COLO668 (cell line): ENCODE data around the gene PCYT2.

Source experiments
- DNase-seq: peaks from one replicate; lab custom pipeline; 2025; ENCODE audit not compliant: unreplicated experiment; lab: John Stamatoyannopoulos, UW

PCYT2 gene

GRCh38 chr17:81858967-81859905 is 52.0 kb downstream of the PCYT2 start:
- peak; percentile 12 for DNase-seq

DNA sequence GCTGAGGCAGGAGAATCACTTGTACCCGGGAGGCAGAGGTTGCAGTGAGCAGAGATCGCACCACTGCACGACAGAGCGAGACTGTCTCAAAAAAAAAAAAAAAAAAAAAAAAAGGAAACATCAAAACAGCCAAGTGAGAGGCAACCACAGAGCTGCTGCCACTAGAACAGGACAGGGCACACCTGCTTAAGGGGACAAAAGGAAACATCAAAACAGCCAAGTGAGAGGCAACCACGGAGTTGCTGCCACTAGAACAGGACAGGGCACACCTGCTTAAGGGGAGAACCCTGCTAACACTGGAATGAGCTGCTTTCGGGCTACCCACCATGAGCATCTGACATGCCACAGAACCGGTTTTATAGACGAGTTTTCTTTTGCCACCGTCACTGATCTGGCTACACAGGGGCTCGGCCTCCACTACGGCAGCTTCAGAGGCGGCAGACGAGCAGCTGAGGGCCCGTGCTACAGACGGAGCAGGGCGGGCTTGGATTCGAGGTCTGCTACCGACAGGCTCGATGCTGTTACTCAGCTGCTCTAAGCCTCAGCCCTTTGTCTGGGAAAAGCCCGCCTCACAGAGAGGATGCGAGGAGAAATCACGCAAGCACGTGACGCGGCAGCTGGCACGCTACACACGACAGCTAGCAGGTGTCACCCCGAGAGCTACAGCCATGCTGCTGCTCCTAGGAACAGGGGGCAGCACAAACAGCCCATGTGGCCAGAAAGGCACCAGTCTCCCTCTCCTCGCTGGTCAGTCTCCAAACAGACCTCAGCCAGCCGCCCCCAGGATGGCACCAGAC is 52.8 kb downstream of the PCYT2 start:
- DNase-seq: peak; percentile 72

DNA sequence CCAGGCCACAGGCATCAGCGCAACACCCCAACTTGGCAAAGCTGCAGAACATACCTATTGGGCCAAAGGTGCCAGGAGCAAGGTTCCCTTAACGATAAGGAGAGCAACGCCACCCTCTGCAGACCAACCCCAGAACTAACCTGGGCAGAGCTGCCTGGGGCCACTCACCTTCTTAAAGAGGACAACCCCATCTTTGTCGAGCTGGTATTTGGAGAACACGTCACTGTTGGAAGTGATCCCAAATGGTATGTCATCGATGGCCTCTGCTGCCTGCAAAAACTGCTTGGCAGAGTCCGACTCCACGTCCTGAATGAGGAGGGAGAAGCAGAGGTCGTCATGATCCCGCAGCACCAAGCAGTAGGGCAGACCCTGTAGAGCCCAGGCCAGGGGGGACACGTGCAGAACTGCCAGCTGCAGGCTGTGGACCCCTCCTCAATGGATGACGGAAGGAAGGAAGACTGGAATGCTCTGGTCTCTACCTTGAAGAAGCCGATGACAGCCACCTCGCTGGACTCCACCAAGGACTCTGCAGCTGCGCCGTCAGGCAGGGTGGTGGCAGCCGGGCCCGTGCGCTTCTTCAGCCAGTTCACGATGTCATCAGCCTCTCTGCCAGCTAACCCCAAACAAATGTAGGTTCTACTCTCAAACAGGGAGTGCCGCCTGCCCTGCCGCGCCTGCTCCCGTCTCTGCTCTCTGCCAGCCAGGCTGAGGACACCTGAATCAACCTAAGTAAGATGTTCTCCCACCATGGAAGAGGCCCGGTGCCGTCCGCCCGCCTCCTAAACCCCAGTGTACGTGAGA is 56.0 kb downstream of the PCYT2 start:
- DNase-seq: peak; percentile 8

DNA sequence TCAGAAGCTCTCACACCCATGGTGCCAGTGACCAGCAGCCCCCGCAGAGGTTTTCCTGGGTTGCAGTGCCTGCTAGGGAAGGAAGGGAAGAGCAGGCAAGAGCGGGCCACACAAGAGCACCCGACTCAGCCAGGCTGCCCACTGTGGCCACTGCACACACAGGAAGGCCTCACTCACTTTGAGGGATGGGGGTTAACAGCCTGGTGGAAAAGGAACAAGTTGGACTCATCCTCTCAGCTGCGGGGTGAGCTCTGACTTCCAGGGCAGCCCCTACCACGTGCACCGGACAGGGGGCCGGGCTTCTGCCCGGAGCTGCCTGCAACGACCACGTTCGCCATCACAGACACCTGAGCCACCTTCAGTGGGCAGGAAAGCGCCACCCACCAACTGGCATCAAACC is 59.0 kb downstream of the PCYT2 start:
- DNase-seq: no peak

DNA sequence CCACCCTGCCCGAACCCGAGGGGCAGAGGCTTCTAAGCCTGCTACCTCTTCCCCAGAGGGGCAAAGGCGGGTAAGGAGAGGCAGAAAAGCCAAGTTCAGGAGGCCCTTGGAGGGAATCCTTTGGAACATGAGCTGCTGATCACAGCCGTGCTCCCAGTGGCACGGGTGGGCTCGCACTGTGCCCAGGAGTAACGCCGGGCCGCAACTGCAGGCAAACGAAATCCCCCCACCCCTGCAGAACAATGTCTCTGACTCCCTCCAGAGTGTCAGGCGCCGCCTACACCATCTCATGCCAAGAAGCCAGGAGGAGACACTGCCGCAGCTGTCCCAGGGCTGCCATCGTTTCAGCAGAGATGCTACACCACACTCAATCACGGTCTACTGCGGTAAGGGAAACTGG is 59.8 kb downstream of the PCYT2 start:
- DNase-seq: no peak
